Measurements from ENCODE around the gene APOBEC3F.
"Not testable (repeated sequence)": the region's sequence is repeated elsewhere in the genome, so short reads cannot be mapped to it uniquely, and the experiment has no call there.

GRCh38 chr22:39051844-39052495 lies 11.3 kb downstream of the APOBEC3F start:
- TF ChIP-seq, protein P1, sequence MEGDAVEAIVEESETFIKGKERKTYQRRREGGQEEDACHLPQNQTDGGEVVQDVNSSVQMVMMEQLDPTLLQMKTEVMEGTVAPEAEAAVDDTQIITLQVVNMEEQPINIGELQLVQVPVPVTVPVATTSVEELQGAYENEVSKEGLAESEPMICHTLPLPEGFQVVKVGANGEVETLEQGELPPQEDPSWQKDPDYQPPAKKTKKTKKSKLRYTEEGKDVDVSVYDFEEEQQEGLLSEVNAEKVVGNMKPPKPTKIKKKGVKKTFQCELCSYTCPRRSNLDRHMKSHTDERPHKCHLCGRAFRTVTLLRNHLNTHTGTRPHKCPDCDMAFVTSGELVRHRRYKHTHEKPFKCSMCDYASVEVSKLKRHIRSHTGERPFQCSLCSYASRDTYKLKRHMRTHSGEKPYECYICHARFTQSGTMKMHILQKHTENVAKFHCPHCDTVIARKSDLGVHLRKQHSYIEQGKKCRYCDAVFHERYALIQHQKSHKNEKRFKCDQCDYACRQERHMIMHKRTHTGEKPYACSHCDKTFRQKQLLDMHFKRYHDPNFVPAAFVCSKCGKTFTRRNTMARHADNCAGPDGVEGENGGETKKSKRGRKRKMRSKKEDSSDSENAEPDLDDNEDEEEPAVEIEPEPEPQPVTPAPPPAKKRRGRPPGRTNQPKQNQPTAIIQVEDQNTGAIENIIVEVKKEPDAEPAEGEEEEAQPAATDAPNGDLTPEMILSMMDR (IDR thresholded peaks at IDR 0.05), result not testable (repeated sequence)
- TF ChIP-seq POLR2A (IDR thresholded peaks at IDR 0.05), result not testable (repeated sequence)

All from thyroid gland (tissue), 4 donors.